HepG2 (cell line): ENCODE measurements around the gene RUSF1. TPM values are rescaled to one million over a fixed set of nuclear protein-coding genes. Genes with fewer than 3 reads are reported as not detected.

Experiments used
- ARNT2 ChIP-seq: sonication (generic); formaldehyde crosslinking; IDR thresholded peaks from 2 replicates; pipeline ENCODE4 v1.8.0; 2022; ENCODE audit warnings: mild to moderate bottlenecking, low read depth, missing genetic modification reagents, moderate library complexity
- BATF2 ChIP-seq: sonication (generic); formaldehyde crosslinking; IDR thresholded peaks from 2 replicates; pipeline ENCODE4 v1.8.0; 2022; ENCODE audit warnings: mild to moderate bottlenecking, missing genetic modification reagents, moderate library complexity
- FOXC1 ChIP-seq: sonication (generic); formaldehyde crosslinking; IDR thresholded peaks from 2 replicates; pipeline ENCODE4 v1.8.0; 2022; ENCODE audit warnings: mild to moderate bottlenecking, missing genetic modification reagents, borderline replicate concordance
- HMGXB3 ChIP-seq: sonication (generic); formaldehyde crosslinking; IDR thresholded peaks from 2 replicates; pipeline ENCODE4 v1.4.0; 2020; ENCODE audit warnings: missing genetic modification reagents, borderline replicate concordance
- MZF1 ChIP-seq: sonication (generic); formaldehyde crosslinking; IDR thresholded peaks from 2 replicates; pipeline ENCODE4 v1.8.1; 2023; ENCODE audit warnings: mild to moderate bottlenecking, missing genetic modification reagents, borderline replicate concordance
- PHF8 ChIP-seq: sonication (generic); formaldehyde crosslinking; IDR thresholded peaks from 2 replicates; pipeline ENCODE4 v1.5.0; 2020; ENCODE audit warnings: missing genetic modification reagents
- RFX1 ChIP-seq: fragments of 450-650 bp; IDR thresholded peaks from 2 replicates; pipeline ENCODE4 v1.6.1; 2017
- WIZ ChIP-seq: sonication (generic); formaldehyde crosslinking; IDR thresholded peaks from 2 replicates; pipeline ENCODE4 v1.5.1; 2020; ENCODE audit warnings: mild to moderate bottlenecking, missing genetic modification reagents
- ZNF44 ChIP-seq: sonication (generic); formaldehyde crosslinking; IDR thresholded peaks from 2 replicates; pipeline ENCODE4 v1.5.1; 2020; ENCODE audit warnings: mild to moderate bottlenecking, missing genetic modification reagents
- ZNF503 ChIP-seq: sonication (generic); formaldehyde crosslinking; IDR thresholded peaks from 2 replicates; pipeline ENCODE4 v1.4.0; 2020; ENCODE audit warnings: missing genetic modification reagents
- ZNF589 ChIP-seq: sonication (generic); formaldehyde crosslinking; conservative IDR thresholded peaks from 2 replicates; pipeline ENCODE4 v1.8.0; 2022; ENCODE audit warnings: mild to moderate bottlenecking, moderate library complexity, missing genetic modification reagents
- polyA plus RNA-seq, 8 experiments: library from polyadenylated mRNA; depleted of rRNA in 3 of 8; stranded (reverse) in 7 of 8; unstranded in 1 of 8; fragments of >200 nt; fragmentation: Illumina TruSeq in 4 of 8; extraction: Trizol in 4 of 8; gene quantifications; 2 replicates each; pipeline versions ENCODE4 v1.2.1 to v1.2.3, GENCODE V29; 2011 to 2016; ENCODE audit warnings: low read depth in 4 of 8, missing spikeins in 1 of 8, mixed read lengths in 1 of 8; ENCODE audit not compliant: insufficient read depth in 1 of 8
- total RNA-seq, 5 experiments: library from RNA; depleted of rRNA; stranded (reverse); fragments of >200 nt; fragmentation: Illumina TruSeq; extraction: Trizol; gene quantifications; 2 replicates each; pipeline ENCODE4 v1.2.3, GENCODE V29; 2016; ENCODE audit warnings: low read depth in 1 of 5
- TF ChIP-seq, protein P1 (sequence below): sonication (generic); formaldehyde crosslinking; IDR thresholded peaks from 2 replicates; pipeline ENCODE4 v1.9.0; 2022; ENCODE audit warnings: low read depth, missing genetic modification reagents
- TF ChIP-seq, protein P2 (sequence below): sonication (generic); formaldehyde crosslinking; IDR thresholded peaks from 2 replicates; pipeline ENCODE4 v1.4.0; 2020; ENCODE audit warnings: missing genetic modification reagents
- TF ChIP-seq, protein P3 (sequence below): fragments of 450-650 bp; IDR thresholded peaks from 2 replicates; pipeline ENCODE4 v1.6.1; 2017; ENCODE audit warnings: mild to moderate bottlenecking

RUSF1 gene
- total and polyA plus RNA-seq, 2 of the 13 experiments (the other 11 are each of a cell fraction or from before 2014, with no cell fraction given): 40.8 to 50.2 TPM

DNA sequence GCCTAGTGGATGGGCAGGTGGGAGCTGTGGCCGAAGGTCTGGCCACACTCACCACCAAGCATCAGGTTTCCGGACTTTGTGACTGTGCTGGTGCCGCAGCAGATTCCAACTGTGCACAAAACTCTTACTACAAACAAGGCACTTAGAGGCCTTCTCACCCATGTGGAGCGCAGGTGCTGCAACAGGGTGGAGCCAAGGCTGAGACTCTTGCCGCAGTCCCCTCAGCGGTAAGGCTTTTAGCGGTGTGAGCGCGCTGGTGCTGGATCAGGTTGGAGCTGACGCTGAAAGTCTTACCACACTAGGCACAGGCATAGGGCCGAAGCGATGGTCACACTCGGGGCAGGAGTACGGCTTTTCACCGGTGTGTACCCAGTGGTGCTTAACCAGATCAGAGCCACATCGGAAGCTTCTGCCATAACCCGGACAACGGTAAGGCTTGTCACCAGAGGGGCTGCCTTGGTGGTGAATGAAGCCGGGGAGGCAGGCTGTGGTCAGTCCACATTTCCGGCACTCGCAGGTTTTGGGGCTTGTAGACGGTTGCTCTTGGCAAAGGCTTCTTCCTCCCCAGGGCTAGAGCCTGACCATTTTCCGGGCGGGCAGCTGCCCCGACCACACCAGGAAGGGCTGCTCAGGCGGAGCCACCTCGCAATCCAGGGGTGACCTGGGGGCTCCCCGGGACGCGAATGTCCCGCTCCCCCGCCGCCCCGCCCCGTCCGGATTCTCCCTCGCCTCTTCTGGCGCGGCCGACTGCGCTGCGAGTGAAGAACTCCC lies 49.9 kb downstream of the RUSF1 start (continued):
- TF ChIP-seq WIZ (CRISPR knock-in tag) (peak; percentile 95), PHF8 (peak; percentile 74), RFX1 (no peak), FOXC1 (CRISPR knock-in tag) (peak; percentile 95), ARNT2 (CRISPR knock-in tag) (no peak; the same call in 1 of the 2 replicates), HMGXB3 (CRISPR knock-in tag) (peak; percentile 68; the same call in 1 of the 2 replicates), ZNF44 (peak; percentile 97; the same call in 1 of the 2 replicates), BATF2 (CRISPR knock-in tag) (0 out of 2 replicates have a peak, but pooled peaks have one; percentile 45), MZF1 (CRISPR knock-in tag) (no peak; the same call in 1 of the 2 replicates), ZNF503 (no peak), ZNF589 (CRISPR knock-in tag) (peak; percentile 84)
- TF ChIP-seq, protein P1, sequence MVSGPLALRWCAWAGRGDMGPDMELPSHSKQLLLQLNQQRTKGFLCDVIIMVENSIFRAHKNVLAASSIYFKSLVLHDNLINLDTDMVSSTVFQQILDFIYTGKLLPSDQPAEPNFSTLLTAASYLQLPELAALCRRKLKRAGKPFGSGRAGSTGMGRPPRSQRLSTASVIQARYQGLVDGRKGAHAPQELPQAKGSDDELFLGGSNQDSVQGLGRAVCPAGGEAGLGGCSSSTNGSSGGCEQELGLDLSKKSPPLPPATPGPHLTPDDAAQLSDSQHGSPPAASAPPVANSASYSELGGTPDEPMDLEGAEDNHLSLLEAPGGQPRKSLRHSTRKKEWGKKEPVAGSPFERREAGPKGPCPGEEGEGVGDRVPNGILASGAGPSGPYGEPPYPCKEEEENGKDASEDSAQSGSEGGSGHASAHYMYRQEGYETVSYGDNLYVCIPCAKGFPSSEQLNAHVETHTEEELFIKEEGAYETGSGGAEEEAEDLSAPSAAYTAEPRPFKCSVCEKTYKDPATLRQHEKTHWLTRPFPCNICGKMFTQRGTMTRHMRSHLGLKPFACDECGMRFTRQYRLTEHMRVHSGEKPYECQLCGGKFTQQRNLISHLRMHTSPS (CRISPR knock-in tag): peak; percentile 93
- TF ChIP-seq, protein P2, sequence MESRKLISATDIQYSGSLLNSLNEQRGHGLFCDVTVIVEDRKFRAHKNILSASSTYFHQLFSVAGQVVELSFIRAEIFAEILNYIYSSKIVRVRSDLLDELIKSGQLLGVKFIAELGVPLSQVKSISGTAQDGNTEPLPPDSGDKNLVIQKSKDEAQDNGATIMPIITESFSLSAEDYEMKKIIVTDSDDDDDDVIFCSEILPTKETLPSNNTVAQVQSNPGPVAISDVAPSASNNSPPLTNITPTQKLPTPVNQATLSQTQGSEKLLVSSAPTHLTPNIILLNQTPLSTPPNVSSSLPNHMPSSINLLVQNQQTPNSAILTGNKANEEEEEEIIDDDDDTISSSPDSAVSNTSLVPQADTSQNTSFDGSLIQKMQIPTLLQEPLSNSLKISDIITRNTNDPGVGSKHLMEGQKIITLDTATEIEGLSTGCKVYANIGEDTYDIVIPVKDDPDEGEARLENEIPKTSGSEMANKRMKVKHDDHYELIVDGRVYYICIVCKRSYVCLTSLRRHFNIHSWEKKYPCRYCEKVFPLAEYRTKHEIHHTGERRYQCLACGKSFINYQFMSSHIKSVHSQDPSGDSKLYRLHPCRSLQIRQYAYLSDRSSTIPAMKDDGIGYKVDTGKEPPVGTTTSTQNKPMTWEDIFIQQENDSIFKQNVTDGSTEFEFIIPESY (CRISPR knock-in tag): peak; percentile 64
- TF ChIP-seq, protein P3, sequence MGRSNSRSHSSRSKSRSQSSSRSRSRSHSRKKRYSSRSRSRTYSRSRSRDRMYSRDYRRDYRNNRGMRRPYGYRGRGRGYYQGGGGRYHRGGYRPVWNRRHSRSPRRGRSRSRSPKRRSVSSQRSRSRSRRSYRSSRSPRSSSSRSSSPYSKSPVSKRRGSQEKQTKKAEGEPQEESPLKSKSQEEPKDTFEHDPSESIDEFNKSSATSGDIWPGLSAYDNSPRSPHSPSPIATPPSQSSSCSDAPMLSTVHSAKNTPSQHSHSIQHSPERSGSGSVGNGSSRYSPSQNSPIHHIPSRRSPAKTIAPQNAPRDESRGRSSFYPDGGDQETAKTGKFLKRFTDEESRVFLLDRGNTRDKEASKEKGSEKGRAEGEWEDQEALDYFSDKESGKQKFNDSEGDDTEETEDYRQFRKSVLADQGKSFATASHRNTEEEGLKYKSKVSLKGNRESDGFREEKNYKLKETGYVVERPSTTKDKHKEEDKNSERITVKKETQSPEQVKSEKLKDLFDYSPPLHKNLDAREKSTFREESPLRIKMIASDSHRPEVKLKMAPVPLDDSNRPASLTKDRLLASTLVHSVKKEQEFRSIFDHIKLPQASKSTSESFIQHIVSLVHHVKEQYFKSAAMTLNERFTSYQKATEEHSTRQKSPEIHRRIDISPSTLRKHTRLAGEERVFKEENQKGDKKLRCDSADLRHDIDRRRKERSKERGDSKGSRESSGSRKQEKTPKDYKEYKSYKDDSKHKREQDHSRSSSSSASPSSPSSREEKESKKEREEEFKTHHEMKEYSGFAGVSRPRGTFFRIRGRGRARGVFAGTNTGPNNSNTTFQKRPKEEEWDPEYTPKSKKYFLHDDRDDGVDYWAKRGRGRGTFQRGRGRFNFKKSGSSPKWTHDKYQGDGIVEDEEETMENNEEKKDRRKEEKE: no peak
